GM21723 (cell line): ENCODE data around the gene SIGMAR1.
A peak's percentile ranks its signal among the peaks of the same experiment; 100 is the strongest.
"Not testable (repeated sequence)": the region's sequence is repeated elsewhere in the genome, so short reads cannot be mapped to it uniquely, and the experiment has no call there.

ENCODE experiments used
- ATAC-seq: cut with Tn5 transposase; IDR thresholded peaks from one replicate; pipeline ENCODE4 v1.9.1; 2021; ENCODE audit warnings: mild to moderate bottlenecking, moderate library complexity; ENCODE audit not compliant: unreplicated experiment

The SIGMAR1 gene

DNA sequence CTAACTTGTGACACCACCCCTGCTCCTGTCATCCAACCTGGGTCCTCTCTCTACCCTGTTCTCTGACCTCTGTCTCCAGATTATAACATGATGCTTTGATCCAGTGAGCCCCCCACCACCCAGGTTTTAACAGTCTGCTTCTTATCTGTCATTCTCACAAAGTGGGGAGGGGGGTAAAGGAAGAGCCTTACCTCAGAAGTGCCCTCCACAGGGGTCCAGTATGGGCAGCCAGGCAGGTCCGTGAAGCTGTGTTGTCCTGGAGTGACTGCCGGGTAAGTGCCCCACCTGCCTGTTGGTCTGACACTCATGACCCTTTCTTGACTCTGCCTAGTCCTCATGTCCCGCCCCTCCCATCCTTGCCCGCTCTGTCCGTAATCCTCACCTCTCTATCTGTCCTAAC is 17.8 kb upstream of the SIGMAR1 start:
- no peak for ATAC-seq

DNA sequence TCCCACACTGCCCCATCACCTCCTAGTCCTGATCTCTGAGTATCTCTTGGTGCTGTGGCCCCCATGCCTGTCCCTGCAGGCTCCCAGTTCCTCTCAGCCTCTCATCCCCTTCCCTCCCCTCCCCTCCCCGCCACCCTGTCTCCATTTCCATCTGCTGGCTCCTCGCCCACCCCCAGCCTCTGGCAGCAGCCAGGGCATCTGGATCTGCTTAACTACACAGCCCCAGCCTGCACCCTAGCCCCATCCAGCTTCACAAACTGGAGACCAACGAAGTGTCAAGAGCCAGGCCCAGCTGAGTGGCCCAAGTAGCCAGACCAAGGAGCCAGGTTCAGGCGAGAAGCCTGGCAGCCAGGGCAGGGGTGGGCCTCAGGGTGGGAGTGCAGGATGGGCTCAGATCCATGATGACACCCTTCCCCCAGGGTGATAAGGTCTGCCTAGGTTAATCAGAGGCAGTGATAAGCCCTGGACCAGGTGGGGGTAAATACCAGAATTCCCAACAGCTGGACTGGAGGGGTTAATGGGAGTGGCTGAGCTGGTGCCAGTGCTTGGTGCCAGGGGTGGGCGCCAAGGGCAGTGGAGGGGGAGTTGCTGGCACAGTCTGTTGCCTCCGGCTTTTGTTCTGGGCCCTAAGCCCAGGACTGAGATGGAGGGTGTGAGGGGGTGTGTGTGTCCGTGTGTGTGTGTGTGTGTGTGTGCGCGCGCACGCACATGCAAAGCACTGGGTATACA is 16.9 kb upstream of the SIGMAR1 start:
- no peak for ATAC-seq

DNA sequence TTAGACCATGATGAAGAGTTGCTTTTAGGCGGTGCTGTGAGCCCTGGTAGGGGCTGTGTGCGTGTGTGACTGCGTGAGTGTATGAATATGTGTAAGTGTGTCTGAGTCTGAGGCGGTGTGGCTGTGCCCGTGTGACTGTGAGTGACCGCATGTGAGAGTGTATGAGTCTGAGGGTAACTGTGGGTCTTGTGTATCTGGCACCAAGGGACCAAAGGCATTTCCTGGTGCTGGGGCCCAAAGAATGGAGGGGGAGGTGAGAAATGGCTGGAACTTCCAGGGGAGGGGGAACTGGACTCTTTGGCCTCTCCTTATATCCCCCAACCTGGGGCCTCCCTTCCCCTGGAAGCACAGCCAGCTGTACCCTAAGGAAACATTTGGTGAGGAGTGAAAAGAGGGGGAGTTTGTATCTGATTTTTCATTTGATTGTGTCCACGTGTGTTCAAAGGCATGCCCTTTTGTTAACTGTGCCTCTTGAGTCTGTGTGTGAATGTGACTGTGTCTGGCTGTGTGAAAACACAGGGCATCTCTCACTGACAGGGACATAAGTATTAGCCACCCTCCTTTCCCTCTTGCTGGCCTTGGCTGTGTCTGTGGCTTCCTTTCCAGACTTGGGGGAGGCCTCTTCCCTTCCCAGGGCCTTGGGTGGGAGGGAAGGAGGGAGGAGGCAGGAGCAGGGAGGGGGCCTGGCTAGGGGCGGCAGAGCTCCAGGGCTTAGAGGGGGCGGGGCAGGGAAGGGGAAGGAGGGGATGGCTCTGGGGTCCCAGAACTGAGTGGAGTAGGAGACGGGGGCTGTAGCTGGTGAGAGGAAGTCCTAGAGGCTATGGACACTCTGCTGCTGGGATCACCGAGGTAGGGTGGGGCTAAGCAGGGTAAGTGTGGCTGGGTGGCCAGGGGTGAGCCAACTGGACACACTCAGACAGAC is 15.8 kb upstream of the SIGMAR1 start:
- ATAC-seq: no peak

- ATAC-seq: no peak
Observed at GRCh38 chr9:34652602-34653000, 15.0 kb upstream of the SIGMAR1 start.

DNA sequence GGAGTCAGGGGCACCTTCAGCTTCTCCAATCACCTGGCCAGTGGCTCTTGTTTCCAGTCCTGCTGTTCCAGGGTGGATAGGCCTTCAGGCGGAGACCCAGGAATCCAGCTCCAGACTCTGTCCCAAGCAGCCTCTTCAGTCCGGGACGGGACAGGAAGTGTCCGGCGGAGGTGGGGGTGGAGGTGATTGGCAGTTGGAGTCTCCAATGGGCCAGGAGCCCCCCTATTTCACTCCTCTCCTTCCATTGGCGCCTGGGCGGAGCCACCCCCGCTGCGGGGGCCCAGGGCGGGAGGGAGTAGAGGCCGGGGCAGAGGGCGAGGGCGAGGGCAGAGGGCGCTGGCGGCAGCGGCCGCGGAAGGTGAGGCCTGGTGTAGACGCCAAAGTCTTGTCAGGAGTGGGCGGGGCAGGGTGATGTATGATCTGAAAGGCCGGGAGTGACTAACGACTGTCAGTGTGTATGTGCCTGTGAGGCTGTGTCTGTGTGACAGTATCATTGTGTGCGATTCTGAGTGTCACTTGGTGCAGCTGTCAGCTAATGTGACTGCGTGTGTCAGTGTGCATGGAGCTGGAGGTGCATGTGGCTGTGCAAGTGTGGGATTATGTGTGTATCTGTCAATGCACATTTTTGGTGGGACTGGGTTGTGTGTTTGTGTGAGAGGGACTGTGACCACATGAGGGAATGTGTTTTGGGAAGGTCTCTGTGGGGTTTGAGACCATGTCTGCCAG is 14.5 kb upstream of the SIGMAR1 start, which contains the start of gene IL11RA:
Gene IL11RA, plus strand, starts transcription at position 310 of the 726 bp plus-strand sequence. CDS start 3,033 bp downstream, outside the sequence.
- peak; percentile 45 for ATAC-seq

- no peak for ATAC-seq
Observed at GRCh38 chr9:34651321-34651720, 13.7 kb upstream of the SIGMAR1 start.

- no peak for ATAC-seq
Observed at GRCh38 chr9:34650816-34651215, 13.2 kb upstream of the SIGMAR1 start.

DNA sequence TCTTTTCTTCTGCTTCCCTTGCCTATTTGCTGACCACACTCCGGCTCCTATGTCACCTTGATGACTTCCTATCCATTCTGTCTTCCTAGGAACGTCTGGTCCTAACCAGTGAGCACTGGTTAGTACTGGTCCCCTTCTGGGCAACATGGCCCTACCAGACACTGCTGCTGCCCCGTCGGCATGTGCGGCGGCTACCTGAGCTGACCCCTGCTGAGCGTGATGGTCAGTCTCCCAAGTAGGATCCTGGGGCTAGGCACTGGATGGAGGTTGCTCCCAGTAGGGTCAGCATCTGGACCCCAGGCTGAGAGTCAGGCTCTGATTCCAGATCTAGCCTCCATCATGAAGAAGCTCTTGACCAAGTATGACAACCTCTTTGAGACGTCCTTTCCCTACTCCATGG is 11.1 kb upstream of the SIGMAR1 start:
- no peak for ATAC-seq

DNA sequence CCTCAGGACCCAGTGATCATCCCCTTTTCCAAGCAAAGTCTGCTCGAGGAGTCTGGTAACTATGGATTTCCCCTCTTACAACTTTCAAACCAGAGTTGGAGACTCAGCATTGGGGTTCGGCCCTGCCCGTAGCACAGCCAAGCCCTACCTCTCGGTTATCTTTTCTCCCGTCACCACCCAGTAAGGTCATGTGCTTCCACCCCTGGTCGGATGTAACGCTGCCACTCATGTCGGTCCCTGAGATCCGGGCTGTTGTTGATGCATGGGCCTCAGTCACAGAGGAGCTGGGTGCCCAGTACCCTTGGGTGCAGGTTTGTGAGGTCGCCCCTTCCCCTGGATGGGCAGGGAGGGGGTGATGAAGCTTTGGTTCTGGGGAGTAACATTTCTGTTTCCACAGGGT is 10.1 kb upstream of the SIGMAR1 start:
- no peak for ATAC-seq

- ATAC-seq: no peak
Observed at GRCh38 chr9:34647084-34647403, 9.5 kb upstream of the SIGMAR1 start.

DNA sequence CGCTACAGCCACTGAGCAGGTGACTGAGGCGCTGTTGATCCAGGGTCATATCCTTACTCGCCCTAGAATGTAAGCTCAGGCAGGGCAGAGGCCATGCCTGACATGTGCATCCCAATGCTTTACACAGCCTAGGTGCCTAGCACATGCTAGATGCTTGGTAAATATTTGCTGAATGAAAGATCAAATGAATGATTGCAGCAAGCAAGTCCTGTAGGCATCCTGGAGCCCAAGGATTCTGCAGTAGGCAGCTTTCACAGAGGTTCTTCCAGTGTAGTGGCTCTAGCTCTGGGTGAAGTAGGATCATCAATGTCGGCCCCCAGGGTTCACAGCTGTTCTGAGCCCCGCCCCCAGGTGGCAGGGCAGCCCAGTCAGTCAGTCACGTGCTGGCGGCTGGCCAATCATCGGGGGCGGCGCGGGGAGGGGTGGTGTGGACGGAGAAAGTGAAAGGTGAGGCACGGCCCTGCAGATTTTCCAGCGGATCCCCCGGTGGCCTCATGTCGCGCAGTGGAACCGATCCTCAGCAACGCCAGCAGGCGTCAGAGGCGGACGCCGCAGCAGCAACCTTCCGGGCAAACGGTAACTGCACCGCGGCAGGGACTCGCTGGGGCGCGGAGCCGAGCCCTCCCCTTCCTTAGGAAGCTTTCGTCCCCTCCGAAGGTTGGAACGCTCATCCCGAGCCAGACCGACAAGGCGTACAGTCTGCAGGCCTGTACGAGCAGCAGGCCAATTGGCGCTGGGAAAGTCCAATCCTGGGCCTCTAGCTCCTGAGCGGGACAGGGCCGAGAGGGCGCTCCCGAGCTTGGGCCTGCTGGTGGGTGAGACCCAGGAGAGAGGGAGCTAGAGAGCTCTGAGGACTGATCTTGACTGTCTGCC is 8.9 kb upstream of the SIGMAR1 start, which contains the start of gene GALT:
Gene GALT, plus strand, starts transcription at position 465 of the 873 bp plus-strand sequence. Its CDS starts 30 bp downstream, at position 495.
- ATAC-seq: peak; percentile 89

DNA sequence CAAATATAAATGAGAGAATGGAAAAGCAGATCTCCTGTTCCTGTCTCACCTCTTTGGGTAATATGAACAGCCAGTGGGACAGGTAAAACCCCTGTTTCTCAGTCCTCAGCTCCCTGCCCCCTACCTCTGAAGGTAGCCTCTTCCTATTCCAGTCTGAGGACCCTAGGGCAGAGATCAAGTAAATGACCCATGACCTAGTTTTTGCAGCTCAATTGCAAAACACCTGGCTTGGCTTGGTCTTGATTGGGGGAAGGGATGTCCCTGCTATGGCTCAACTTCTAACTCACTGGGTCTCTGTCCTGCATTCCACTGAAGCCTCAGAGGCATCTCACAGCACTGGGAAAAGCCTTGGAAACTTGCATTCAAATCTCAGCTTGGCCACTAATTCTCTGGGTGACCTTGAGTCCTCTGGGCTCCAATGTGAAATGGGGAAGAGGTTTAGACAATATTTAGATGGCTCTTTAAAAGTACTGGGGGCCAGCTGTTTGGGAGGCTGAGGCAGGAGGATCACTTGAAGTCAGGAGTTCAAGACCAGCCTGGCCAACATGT is 7.3 kb upstream of the SIGMAR1 start:
- no peak for ATAC-seq

GRCh38 chr9:34642679-34643078 is 5.1 kb upstream of the SIGMAR1 start:
- no peak for ATAC-seq

DNA sequence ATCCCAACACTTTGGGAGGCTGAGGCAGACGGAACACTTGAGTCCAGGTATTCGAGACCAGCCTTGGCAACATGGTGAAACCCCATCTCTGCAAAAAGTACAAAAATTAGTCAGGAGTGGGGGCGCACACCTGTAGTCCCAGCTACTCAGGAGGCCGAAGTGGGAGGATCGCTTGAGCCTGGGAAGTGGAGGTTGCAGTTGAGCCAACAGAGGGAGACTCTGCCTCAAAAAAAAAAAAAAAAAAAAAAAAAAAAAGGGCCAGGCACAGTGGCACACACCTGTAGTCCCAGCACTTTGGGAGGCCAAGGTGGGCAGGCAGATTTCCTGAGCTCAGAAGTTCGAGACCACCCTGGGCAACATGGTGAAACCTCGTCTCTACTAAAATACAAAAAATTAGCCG is 1.7 kb upstream of the SIGMAR1 start:
- ATAC-seq: not testable (repeated sequence)

- no peak for ATAC-seq
Observed at GRCh38 chr9:34638138-34638445, 505 bp upstream of the SIGMAR1 start.

- ATAC-seq: no peak
Observed at GRCh38 chr9:34636791-34637355, 714 bp downstream of the SIGMAR1 start.

DNA sequence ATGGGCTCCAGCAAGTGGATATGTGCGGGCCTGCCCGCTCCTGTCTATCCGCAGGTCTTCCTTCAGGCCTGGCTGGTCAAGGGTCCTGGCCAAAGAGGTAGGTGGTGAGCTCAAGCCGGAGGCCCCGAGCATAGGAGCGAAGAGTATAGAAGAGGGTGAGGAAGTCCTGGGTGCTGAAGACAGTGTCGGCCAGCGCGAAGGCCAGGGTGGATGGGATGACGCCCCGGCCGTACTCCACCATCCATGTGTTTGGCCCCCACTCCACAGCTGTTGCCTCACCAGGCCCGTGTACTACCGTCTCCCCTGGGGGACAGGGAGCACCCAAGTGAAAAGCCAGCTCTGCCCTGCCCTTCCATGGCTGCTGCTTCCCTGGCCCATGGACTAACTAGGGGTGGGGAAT is 2.0 kb downstream of the SIGMAR1 start:
- ATAC-seq: no peak

DNA sequence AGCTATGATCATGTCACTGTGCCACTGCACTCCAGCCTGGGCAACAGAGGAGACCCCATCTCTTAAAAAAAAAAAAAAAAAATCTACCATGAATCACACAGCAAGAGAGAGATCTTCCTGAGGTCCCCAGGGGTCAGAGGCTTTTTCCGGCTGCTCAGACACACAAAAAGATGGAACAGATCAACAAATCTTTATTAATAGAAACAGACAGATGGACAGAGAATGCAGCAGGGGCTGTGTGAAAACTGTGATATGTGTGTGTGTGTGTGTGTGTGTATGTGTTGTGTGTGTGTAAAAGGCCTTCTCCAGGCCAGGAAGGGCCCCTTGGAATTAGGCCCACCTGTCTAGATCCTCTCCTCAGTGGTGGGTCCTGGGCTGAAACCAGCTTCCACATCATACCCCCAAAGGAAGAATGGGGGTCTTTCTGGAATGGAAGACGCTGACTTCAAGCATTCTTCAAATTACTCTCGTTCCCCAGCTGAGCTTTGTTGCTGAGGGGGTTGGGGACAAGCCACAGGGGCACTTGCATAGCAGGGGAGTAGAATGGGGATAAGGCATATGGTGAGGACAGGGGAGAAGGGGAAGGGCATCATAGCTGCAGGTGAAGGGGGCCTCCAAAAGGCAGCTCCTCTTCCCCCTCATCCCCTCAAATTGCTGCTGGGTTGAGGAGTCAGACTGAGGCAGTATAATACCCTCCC is 2.9 kb downstream of the SIGMAR1 start:
- ATAC-seq: no peak

GRCh38 chr9:34633851-34634550 is 3.6 kb downstream of the SIGMAR1 start:
- ATAC-seq: no peak
